ENCODE results near the gene NUP214. TPM values are rescaled to one million over a fixed set of nuclear protein-coding genes. Genes with fewer than 3 reads are reported as not detected.
"Not testable (repeated sequence)": the region's sequence is repeated elsewhere in the genome, so short reads cannot be mapped to it uniquely, and the experiment has no call there.

Gene NUP214
- total and polyA plus RNA-seq, 12 donors, result 22.6 to 76.6 (median 36.8) TPM

DNA sequence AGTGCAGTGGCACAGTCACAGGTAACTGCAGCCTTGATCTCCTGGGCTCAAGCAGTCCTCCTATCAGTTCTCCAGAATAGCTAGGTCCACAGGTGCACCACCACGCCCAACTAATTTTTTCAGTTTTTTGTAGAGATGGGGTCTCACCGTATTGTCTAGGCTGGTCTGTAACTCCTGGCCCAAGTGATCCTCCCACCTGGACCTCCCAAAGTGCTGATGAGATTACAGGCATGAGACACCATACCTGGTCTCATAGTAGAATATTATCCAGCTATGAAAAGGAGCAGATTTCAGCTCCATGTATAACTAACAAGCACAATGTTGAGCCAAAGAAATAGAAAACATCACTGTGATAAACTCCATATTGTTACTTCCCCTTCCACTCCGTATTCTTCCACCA lies 81.1 kb downstream of the NUP214 start:
- H3K9me3 ChIP-seq (replicated peaks in 1 of 3), result no peaks in the 10 kb centered on the region
- intact Hi-C loops (cut with DNase I), result no loop called here
- H3K4me3 ChIP-seq, result no peak overlapping the region
- H3K36me3 ChIP-seq (replicated peaks in 1 of 2), result peaks cover 0 to 41% of the 10 kb centered on the region in 2 donors
- no peak overlapping the region for H3K27ac ChIP-seq
- WGBS, 4 donors, result 92 to 99% (median 95%) methylated on average over 3 of the region's 3 CpGs
- no peak for DNase-seq
- H3K4me1 ChIP-seq (replicated peaks in 1 of 2), result no peaks in the 10 kb centered on the region
- TF ChIP-seq POLR2A (IDR thresholded peaks at IDR 0.05), result no peak
- TF ChIP-seq, protein P1, sequence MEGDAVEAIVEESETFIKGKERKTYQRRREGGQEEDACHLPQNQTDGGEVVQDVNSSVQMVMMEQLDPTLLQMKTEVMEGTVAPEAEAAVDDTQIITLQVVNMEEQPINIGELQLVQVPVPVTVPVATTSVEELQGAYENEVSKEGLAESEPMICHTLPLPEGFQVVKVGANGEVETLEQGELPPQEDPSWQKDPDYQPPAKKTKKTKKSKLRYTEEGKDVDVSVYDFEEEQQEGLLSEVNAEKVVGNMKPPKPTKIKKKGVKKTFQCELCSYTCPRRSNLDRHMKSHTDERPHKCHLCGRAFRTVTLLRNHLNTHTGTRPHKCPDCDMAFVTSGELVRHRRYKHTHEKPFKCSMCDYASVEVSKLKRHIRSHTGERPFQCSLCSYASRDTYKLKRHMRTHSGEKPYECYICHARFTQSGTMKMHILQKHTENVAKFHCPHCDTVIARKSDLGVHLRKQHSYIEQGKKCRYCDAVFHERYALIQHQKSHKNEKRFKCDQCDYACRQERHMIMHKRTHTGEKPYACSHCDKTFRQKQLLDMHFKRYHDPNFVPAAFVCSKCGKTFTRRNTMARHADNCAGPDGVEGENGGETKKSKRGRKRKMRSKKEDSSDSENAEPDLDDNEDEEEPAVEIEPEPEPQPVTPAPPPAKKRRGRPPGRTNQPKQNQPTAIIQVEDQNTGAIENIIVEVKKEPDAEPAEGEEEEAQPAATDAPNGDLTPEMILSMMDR (IDR thresholded peaks at IDR 0.05), result no peak
- H3K27me3 ChIP-seq, result no peaks in the 10 kb centered on the region

DNA sequence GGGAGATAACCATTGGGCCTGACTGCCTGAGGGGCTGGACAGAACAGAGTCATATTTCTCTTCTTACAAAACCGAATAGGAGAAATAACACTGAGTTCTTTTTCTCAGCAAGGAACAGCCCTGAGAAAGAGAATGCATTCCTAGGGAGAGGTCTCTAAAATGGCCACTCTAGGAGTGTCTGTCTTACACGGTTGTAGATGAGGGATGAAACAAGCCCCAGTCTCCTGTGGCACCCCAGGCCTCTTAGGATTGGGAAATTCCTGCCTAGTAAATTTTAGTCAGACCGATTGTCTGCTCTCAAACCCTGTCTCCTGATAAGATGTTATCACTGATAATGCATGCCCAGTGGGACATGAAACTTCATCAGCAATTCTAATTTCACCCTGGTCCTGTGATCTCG lies 86.5 kb downstream of the NUP214 start:
- H3K27ac ChIP-seq; intact Hi-C loops (cut with DNase I); H3K4me3 ChIP-seq; H3K27me3 ChIP-seq; DNase-seq; H3K4me1 ChIP-seq (replicated peaks in 1 of 2); H3K9me3 ChIP-seq (replicated peaks in 1 of 3): not testable (repeated sequence)
- WGBS, 4 donors, result 93 to 95% (median 94%) methylated on average over 4 of the region's 4 CpGs
- H3K36me3 ChIP-seq (replicated peaks in 1 of 2), result peaks cover 0 to 12% of the 10 kb centered on the region in 2 donors

DNA sequence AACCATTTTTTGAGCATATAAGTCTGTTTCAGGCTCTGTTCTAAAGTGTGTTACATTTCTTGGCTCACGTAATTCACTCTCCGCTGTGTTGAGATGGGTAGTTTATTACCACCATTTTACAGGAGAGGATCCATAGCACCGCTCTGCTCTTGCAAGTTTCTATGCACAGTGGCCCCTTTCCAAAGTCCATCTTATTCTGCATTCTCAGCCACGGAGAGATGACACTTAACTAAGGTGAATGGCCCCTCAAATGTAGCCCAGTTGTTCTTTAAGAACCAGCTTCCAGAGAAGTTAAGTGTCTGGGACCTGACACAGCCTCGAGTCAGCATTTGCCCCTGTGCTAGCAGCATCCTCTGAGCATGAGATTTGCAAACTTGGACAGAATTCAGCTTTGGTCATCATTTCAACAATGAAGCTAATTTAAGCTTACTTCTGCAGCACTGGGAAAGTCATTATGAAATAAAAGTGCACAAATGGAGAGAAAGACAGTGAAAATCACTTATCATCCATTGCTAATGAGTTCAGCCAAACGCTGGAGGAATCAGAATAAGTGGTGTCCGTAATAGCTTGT lies 89.0 kb downstream of the NUP214 start:
- Histone ChIP-seq H3K36me3 (replicated peaks in 1 of 2) (peaks cover 0 to 9% of the 10 kb centered on the region in 2 donors), H3K9me3 (replicated peaks in 1 of 3) (no peaks in the 10 kb centered on the region), H3K27ac (peak overlapping the region in 1 of 5 donors; percentile 10), H3K4me3 (no peak overlapping the region), H3K27me3 (no peaks in the 10 kb centered on the region), H3K4me1 (replicated peaks in 1 of 2) (peaks cover 0 to 6% of the 10 kb centered on the region in 2 donors)
- intact Hi-C loops (cut with DNase I), result no loop called here
- no peak for TF ChIP-seq POLR2A (IDR thresholded peaks at IDR 0.05)
- TF ChIP-seq, protein P1 (IDR thresholded peaks at IDR 0.05), result no peak
- 50 to 78% (median 72%) methylated on average over 7 of the region's 7 CpGs for WGBS, 4 donors
- DNase-seq, result no peak

DNA sequence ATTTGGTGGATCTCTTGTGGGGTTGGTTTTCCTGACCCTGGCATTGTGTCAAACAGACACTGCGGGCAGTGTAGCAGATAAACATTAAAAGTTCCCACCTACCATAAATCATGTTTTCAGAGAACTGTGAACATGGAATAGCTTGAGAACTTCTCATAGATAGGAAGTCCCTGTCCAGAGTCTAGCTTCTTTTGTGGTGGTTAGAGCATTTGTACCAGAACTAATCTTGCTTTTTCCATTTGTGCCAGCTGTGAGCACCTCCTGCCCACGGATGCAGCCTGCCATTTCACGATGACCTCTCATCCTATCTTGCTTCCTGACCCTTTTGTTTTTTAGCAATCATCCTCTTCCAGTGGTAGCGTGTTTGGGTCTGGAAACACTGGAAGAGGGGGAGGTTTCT lies 89.5 kb downstream of the NUP214 start:
- 53 to 70% (median 66%) methylated on average over 4 of the region's 4 CpGs for WGBS, 4 donors
- H3K36me3 ChIP-seq (replicated peaks in 1 of 2), result peaks cover 0 to 10% of the 10 kb centered on the region in 2 donors
- no peaks in the 10 kb centered on the region for H3K27me3 ChIP-seq
- TF ChIP-seq POLR2A (IDR thresholded peaks at IDR 0.05), result no peak
- TF ChIP-seq, protein P1 (IDR thresholded peaks at IDR 0.05), result no peak
- H3K27ac ChIP-seq, result peak overlapping the region in 1 of 5 donors; percentile 10
- intact Hi-C loops (cut with DNase I), result no loop called here
- H3K4me1 ChIP-seq (replicated peaks in 1 of 2), result peaks cover 0 to 6% of the 10 kb centered on the region in 2 donors
- no peaks in the 10 kb centered on the region for H3K9me3 ChIP-seq (replicated peaks in 1 of 3)
- H3K4me3 ChIP-seq, result no peak overlapping the region
- no peak for DNase-seq

DNA sequence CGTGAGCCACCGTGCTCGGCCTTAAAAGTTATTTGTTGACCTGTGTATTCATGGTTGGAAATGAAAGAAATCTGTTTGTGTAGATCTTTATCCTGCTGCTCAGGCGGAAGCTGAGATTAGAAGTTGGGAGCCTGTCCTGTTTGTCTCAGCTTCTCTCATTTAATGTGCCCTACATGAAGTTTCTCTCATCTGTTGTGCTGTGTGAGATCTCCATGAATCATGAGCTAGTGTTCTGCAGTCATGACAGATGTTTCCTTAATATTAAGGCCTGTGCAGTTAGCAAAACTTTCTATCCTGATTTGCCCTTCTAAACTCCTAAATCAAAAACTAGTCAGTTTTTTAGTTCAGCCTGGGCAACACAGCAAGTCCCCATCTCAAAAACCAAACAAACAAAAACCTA lies 91.4 kb downstream of the NUP214 start:
- TF ChIP-seq POLR2A (IDR thresholded peaks at IDR 0.05), result no peak
- TF ChIP-seq, protein P1 (IDR thresholded peaks at IDR 0.05), result no peak
- H3K36me3 ChIP-seq (replicated peaks in 1 of 2), result peaks cover 0 to 10% of the 10 kb centered on the region in 2 donors
- H3K9me3 ChIP-seq (replicated peaks in 1 of 3), result no peaks in the 10 kb centered on the region
- 53 to 81% (median 77%) methylated on average over 4 of the region's 4 CpGs for WGBS, 4 donors
- H3K27ac ChIP-seq, result no peak overlapping the region
- no peak overlapping the region for H3K4me3 ChIP-seq
- DNase-seq, result no peak
- no peaks in the 10 kb centered on the region for H3K27me3 ChIP-seq
- intact Hi-C loops (cut with DNase I), result no loop called here
- H3K4me1 ChIP-seq (replicated peaks in 1 of 2), result peaks cover 0 to 6% of the 10 kb centered on the region in 2 donors

Measured in adrenal gland (tissue), 12 donors.